NCI-H1930 (cell line): ENCODE data around the gene AGAP1.

Source experiments
- DNase-seq, 2 experiments: peaks; one replicate each; lab custom pipeline; 2025; lab: John Stamatoyannopoulos, UW

AGAP1 gene

GRCh38 chr2:235489897-235490296, 3.9 kb upstream of the AGAP1 start:
- no peak for DNase-seq

- DNase-seq: no peak
Observed at GRCh38 chr2:235492850-235493344, 946 bp upstream of the AGAP1 start.

- DNase-seq: peak in 1 of 2 experiments; percentile 58
Observed at GRCh38 chr2:235493402-235493774, 455 bp upstream of the AGAP1 start.

GRCh38 chr2:235494716-235495372, 1.0 kb downstream of the AGAP1 start:
- DNase-seq: peak in 1 of 2 experiments; percentile 11

GRCh38 chr2:235495373-235496238, 1.8 kb downstream of the AGAP1 start:
- DNase-seq: no peak

- DNase-seq: peak in 1 of 2 experiments; percentile 53
Observed at GRCh38 chr2:235496239-235496621, 2.4 kb downstream of the AGAP1 start.

GRCh38 chr2:235497096-235497495, 3.3 kb downstream of the AGAP1 start:
- no peak for DNase-seq

- no peak for DNase-seq
Observed at GRCh38 chr2:235498541-235498940, 4.7 kb downstream of the AGAP1 start.

GRCh38 chr2:235498946-235499812, 5.3 kb downstream of the AGAP1 start:
- DNase-seq: no peak

- no peak for DNase-seq
Observed at GRCh38 chr2:235500110-235500760, 6.4 kb downstream of the AGAP1 start.

GRCh38 chr2:235500761-235501672, 7.2 kb downstream of the AGAP1 start:
- DNase-seq: no peak

- DNase-seq: no peak
Observed at GRCh38 chr2:235501673-235502031, 7.8 kb downstream of the AGAP1 start.

GRCh38 chr2:235502336-235502735, 8.5 kb downstream of the AGAP1 start:
- no peak for DNase-seq

- no peak for DNase-seq
Observed at GRCh38 chr2:235504441-235505180, 10.8 kb downstream of the AGAP1 start.

- DNase-seq: no peak
Observed at GRCh38 chr2:235505181-235505741, 11.4 kb downstream of the AGAP1 start.

- no peak for DNase-seq
Observed at GRCh38 chr2:235506291-235506996, 12.6 kb downstream of the AGAP1 start.

- DNase-seq: no peak
Observed at GRCh38 chr2:235506997-235507615, 13.3 kb downstream of the AGAP1 start.

GRCh38 chr2:235507928-235508327, 14.1 kb downstream of the AGAP1 start:
- DNase-seq: no peak
